ENCODE results near the gene CRYAB.

The CRYAB gene

GRCh38 chr11:111947143-111947542, 35.6 kb upstream of the CRYAB start:
- no peak for DNase-seq (ENCODE audit: low read depth in 2 of 2)
- H3K4me3 ChIP-seq (replicated peaks in 1 of 2; ENCODE audit: low read depth in 2 of 2, low read length in 2 of 2) = no peak overlapping the region
- no peak for TF ChIP-seq CTCF (IDR thresholded peaks at IDR 0.05; ENCODE audit: low read depth, low read length)

GRCh38 chr11:111946499-111946898, 34.9 kb upstream of the CRYAB start:
- H3K4me3 ChIP-seq (replicated peaks in 1 of 2; ENCODE audit: low read depth in 2 of 2, low read length in 2 of 2) = no peak overlapping the region
- peak in 1 of 2 donors; percentile 51 for DNase-seq (ENCODE audit: low read depth in 2 of 2)
- TF ChIP-seq CTCF (IDR thresholded peaks at IDR 0.05; ENCODE audit: low read depth, low read length) = no peak

- H3K4me3 ChIP-seq (replicated peaks in 1 of 2; ENCODE audit: low read depth in 2 of 2, low read length in 2 of 2) = no peak overlapping the region
- no peak for DNase-seq (ENCODE audit: low read depth in 2 of 2)
- no peak for TF ChIP-seq CTCF (IDR thresholded peaks at IDR 0.05; ENCODE audit: low read depth, low read length)
Observed at GRCh38 chr11:111945198-111945597, 33.6 kb upstream of the CRYAB start.

- no peak for TF ChIP-seq CTCF (IDR thresholded peaks at IDR 0.05; ENCODE audit: low read depth, low read length)
- H3K4me3 ChIP-seq (replicated peaks in 1 of 2; ENCODE audit: low read depth in 2 of 2, low read length in 2 of 2) = no peak overlapping the region
- peak; percentile 88 to 98 for DNase-seq (ENCODE audit: low read depth in 2 of 2)
Observed at GRCh38 chr11:111944651-111945051, 33.1 kb upstream of the CRYAB start.

GRCh38 chr11:111944139-111944538, 32.6 kb upstream of the CRYAB start:
- DNase-seq (ENCODE audit: low read depth in 2 of 2) = peak; percentile 90 to 93
- no peak overlapping the region for H3K4me3 ChIP-seq (replicated peaks in 1 of 2; ENCODE audit: low read depth in 2 of 2, low read length in 2 of 2)
- no peak for TF ChIP-seq CTCF (IDR thresholded peaks at IDR 0.05; ENCODE audit: low read depth, low read length)

- peak; percentile 76 to 91 for DNase-seq (ENCODE audit: low read depth in 2 of 2)
- H3K4me3 ChIP-seq (replicated peaks in 1 of 2; ENCODE audit: low read depth in 2 of 2, low read length in 2 of 2) = no peak overlapping the region
- no peak for TF ChIP-seq CTCF (IDR thresholded peaks at IDR 0.05; ENCODE audit: low read depth, low read length)
Observed at GRCh38 chr11:111942829-111943228, 31.3 kb upstream of the CRYAB start.

GRCh38 chr11:111941963-111942362, 30.4 kb upstream of the CRYAB start:
- H3K4me3 ChIP-seq (replicated peaks in 1 of 2; ENCODE audit: low read depth in 2 of 2, low read length in 2 of 2) = no peak overlapping the region
- TF ChIP-seq CTCF (IDR thresholded peaks at IDR 0.05; ENCODE audit: low read depth, low read length) = no peak
- DNase-seq (ENCODE audit: low read depth in 2 of 2) = no peak

Measured in cardiac fibroblast (primary cell).